GM19467 (cell line): Measurements from ENCODE around the gene FMNL3.
"Not testable (repeated sequence)": the region's sequence is repeated elsewhere in the genome, so short reads cannot be mapped to it uniquely, and the experiment has no call there.

Experiments used
- ATAC-seq: cut with Tn5 transposase; IDR thresholded peaks from one replicate; pipeline ENCODE4 v1.9.1; 2021; ENCODE audit warnings: mild to moderate bottlenecking, moderate library complexity; ENCODE audit not compliant: unreplicated experiment

The FMNL3 gene

GRCh38 chr12:49635036-49635435, 72.2 kb downstream of the FMNL3 start:
- ATAC-seq, result no peak

GRCh38 chr12:49633703-49634345, 73.4 kb downstream of the FMNL3 start:
- no peak for ATAC-seq

- ATAC-seq, result no peak
These were observed 74.1 kb downstream of the FMNL3 start for GRCh38 chr12:49632986-49633702.

- ATAC-seq, result no peak
These were observed 74.8 kb downstream of the FMNL3 start for GRCh38 chr12:49632401-49632800.

- ATAC-seq, result no peak
These were observed 75.8 kb downstream of the FMNL3 start for GRCh38 chr12:49631336-49631907.

- ATAC-seq, result no peak
These were observed 79.3 kb downstream of the FMNL3 start for GRCh38 chr12:49627752-49628360.

GRCh38 chr12:49626836-49627235, 80.4 kb downstream of the FMNL3 start:
- ATAC-seq, result no peak

- ATAC-seq, result no peak
These were observed 80.9 kb downstream of the FMNL3 start for GRCh38 chr12:49626169-49626835.

- no peak for ATAC-seq
These were observed 82.2 kb downstream of the FMNL3 start for GRCh38 chr12:49624921-49625577.

- ATAC-seq, result peak; percentile 64
These were observed 83.9 kb downstream of the FMNL3 start, which contains the start of gene PRPF40B for GRCh38 chr12:49623142-49623904. Gene PRPF40B, plus strand, starts transcription at chr12:49623561. Its CDS starts 30 bp downstream, at chr12:49623591.

GRCh38 chr12:49622501-49623141, 84.6 kb downstream of the FMNL3 start:
- peak; percentile 21 for ATAC-seq

GRCh38 chr12:49621651-49622500, 85.3 kb downstream of the FMNL3 start:
- ATAC-seq, result peak; percentile 18

GRCh38 chr12:49619286-49619685, 87.9 kb downstream of the FMNL3 start:
- no peak for ATAC-seq

- ATAC-seq, result no peak
These were observed 88.6 kb downstream of the FMNL3 start for GRCh38 chr12:49618576-49618975.

GRCh38 chr12:49616533-49617219, 90.5 kb downstream of the FMNL3 start:
- no peak for ATAC-seq

- no peak for ATAC-seq
These were observed 91.5 kb downstream of the FMNL3 start for GRCh38 chr12:49615725-49616124.

- no peak for ATAC-seq
These were observed 95.0 kb downstream of the FMNL3 start for GRCh38 chr12:49612210-49612609.

- not testable (repeated sequence) for ATAC-seq
These were observed 96.4 kb downstream of the FMNL3 start for GRCh38 chr12:49610785-49611184.
